T-helper 2 cell (primary cell): ENCODE measurements around the gene CDH5.

Experiments
- DNase-seq, 5 experiments: peaks; one replicate each; pipeline versions ENCODE4 v3.0.0 to v3.0.0-alpha.2; 2012 to 2022

CDH5 gene

GRCh38 chr16:66391726-66392670 is 25.5 kb downstream of the CDH5 start:
- DNase-seq, result no peak

- no peak for DNase-seq
Observed at GRCh38 chr16:66395806-66396555, 29.5 kb downstream of the CDH5 start.

- DNase-seq, result no peak
Observed at GRCh38 chr16:66397736-66398433, 31.4 kb downstream of the CDH5 start.

GRCh38 chr16:66399031-66399430 is 32.5 kb downstream of the CDH5 start:
- no peak for DNase-seq

- DNase-seq, result no peak
Observed at GRCh38 chr16:66399930-66400329, 33.4 kb downstream of the CDH5 start.

GRCh38 chr16:66400503-66401380 is 34.3 kb downstream of the CDH5 start:
- no peak for DNase-seq

- DNase-seq, result no peak
Observed at GRCh38 chr16:66401610-66402009, 35.1 kb downstream of the CDH5 start.

- DNase-seq, result no peak
Observed at GRCh38 chr16:66402166-66402565, 35.7 kb downstream of the CDH5 start.

GRCh38 chr16:66402591-66403230 is 36.2 kb downstream of the CDH5 start:
- DNase-seq, result no peak

GRCh38 chr16:66403531-66404145 is 37.1 kb downstream of the CDH5 start:
- no peak for DNase-seq

- no peak for DNase-seq
Observed at GRCh38 chr16:66405057-66405783, 38.7 kb downstream of the CDH5 start.

GRCh38 chr16:66406534-66407221 is 40.2 kb downstream of the CDH5 start:
- peak; percentile 63 to 82 (median 75) for DNase-seq

GRCh38 chr16:66408163-66409048 is 41.9 kb downstream of the CDH5 start:
- DNase-seq, result peak in 2 of 5 experiments; percentile 6 to 73

GRCh38 chr16:66409156-66409555 is 42.7 kb downstream of the CDH5 start:
- DNase-seq, result no peak

- DNase-seq, result no peak
Observed at GRCh38 chr16:66412182-66412581, 45.7 kb downstream of the CDH5 start.

- no peak for DNase-seq
Observed at GRCh38 chr16:66414891-66415290, 48.4 kb downstream of the CDH5 start.

- no peak for DNase-seq
Observed at GRCh38 chr16:66416136-66416535, 49.6 kb downstream of the CDH5 start.

- DNase-seq, result no peak
Observed at GRCh38 chr16:66416939-66417700, 50.6 kb downstream of the CDH5 start.
